ENCODE measurements around the gene TOB1. TPM values are rescaled to one million over a fixed set of nuclear protein-coding genes. Genes with fewer than 3 reads are reported as not detected.

TOB1 gene
- total RNA-seq, 4 donors from 2014 or later = 130 to 156 (median 142) TPM

- WGBS, 2 donors = 83 to 84% methylated on average over 6 of the region's 6 CpGs
Measured at GRCh38 chr17:50828508-50829170, 37.5 kb downstream of the TOB1 start.

GRCh38 chr17:50825188-50825587 lies 41.0 kb downstream of the TOB1 start:
- TF ChIP-seq POLR2A (IDR thresholded peaks at IDR 0.05) = no peak
- TF ChIP-seq CTCF (IDR thresholded peaks at IDR 0.05) = no peak
- no peak for DNase-seq (ENCODE audit: low spot score in 2 of 2)
- intact Hi-C loops (cut with DNase I; ENCODE audit: low total_unique reads) = no loop called here
- no peak overlapping the region for H3K4me3 ChIP-seq (ENCODE audit: low read depth, poor library complexity, severe bottlenecking)

More at GRCh38 chr17:50828508-50829170, 37.5 kb downstream of the TOB1 start:
- DNase-seq (ENCODE audit: low spot score in 2 of 2) = no peak
- TF ChIP-seq POLR2A (IDR thresholded peaks at IDR 0.05) (no peak), CTCF (IDR thresholded peaks at IDR 0.05) (no peak)
- intact Hi-C loops (cut with DNase I; ENCODE audit: low total_unique reads) = no loop called here
- H3K4me3 ChIP-seq (ENCODE audit: low read depth, poor library complexity, severe bottlenecking) = no peak overlapping the region

GRCh38 chr17:50824429-50824828 lies 41.7 kb downstream of the TOB1 start:
- no peak for DNase-seq (ENCODE audit: low spot score in 2 of 2)
- TF ChIP-seq CTCF (IDR thresholded peaks at IDR 0.05) = no peak
- 95 to 100% methylated on average over 2 of the region's 2 CpGs for whole genome bisulfite sequencing, 2 donors

GRCh38 chr17:50822550-50822949 lies 43.6 kb downstream of the TOB1 start:
- H3K4me3 ChIP-seq (ENCODE audit: low read depth, poor library complexity, severe bottlenecking) = no peak overlapping the region
- DNase-seq (ENCODE audit: low spot score in 2 of 2) = no peak
- TF ChIP-seq POLR2A (IDR thresholded peaks at IDR 0.05) (no peak), CTCF (IDR thresholded peaks at IDR 0.05) (no peak)
- intact Hi-C loops (cut with DNase I; ENCODE audit: low total_unique reads) = no loop called here
- WGBS, 2 donors = 94 to 97% methylated on average over 2 of the region's 2 CpGs

More at GRCh38 chr17:50824429-50824828, 41.7 kb downstream of the TOB1 start:
- intact Hi-C loops (cut with DNase I; ENCODE audit: low total_unique reads) = no loop called here
- H3K4me3 ChIP-seq (ENCODE audit: low read depth, poor library complexity, severe bottlenecking) = no peak overlapping the region

GRCh38 chr17:50820651-50821050 lies 45.5 kb downstream of the TOB1 start:
- no peak for DNase-seq (ENCODE audit: low spot score in 2 of 2)
- intact Hi-C loops (cut with DNase I; ENCODE audit: low total_unique reads) = no loop called here
- no peak overlapping the region for H3K4me3 ChIP-seq (ENCODE audit: low read depth, poor library complexity, severe bottlenecking)
- TF ChIP-seq CTCF (IDR thresholded peaks at IDR 0.05) (no peak), POLR2A (IDR thresholded peaks at IDR 0.05) (no peak)
- 81 to 86% methylated on average over 10 of the region's 10 CpGs for WGBS, 2 donors
